Neural progenitor cell (in vitro differentiated cells): ENCODE data around the gene EPHA2. TPM values are rescaled to one million over a fixed set of nuclear protein-coding genes. Genes with fewer than 3 reads are reported as not detected.
A peak's percentile ranks its signal among the peaks of the same experiment; 100 is the strongest.

Experiments used
- DNase-seq: peaks from one replicate; pipeline ENCODE4 v3.0.0-alpha.2; 2016; ENCODE audit warnings: low spot score
- H2AFZ ChIP-seq: fragments of 200-600 bp; sonication (generic); replicated peaks from 2 replicates; pipeline ENCODE4 v1.6.1; 2016; ENCODE audit warnings: antibody characterized with exemption
- H3F3A ChIP-seq: fragments of 200-600 bp; sonication (generic); 2 replicates; pipeline ENCODE4 v1.6.1; 2016; ENCODE audit warnings: antibody characterized with exemption, low read depth
- H3K27ac ChIP-seq: fragments of 200-600 bp; sonication (generic); 2 replicates; pipeline ENCODE4 v1.5.1; 2016; ENCODE audit warnings: mild to moderate bottlenecking
- H3K27me3 ChIP-seq: fragments of 200-600 bp; sonication (generic); 2 replicates; pipeline ENCODE4 v1.6.1; 2016; ENCODE audit warnings: mild to moderate bottlenecking, moderate library complexity
- H3K36me3 ChIP-seq: fragments of 200-600 bp; sonication (generic); 2 replicates; pipeline ENCODE4 v1.5.1; 2016
- H3K4me1 ChIP-seq: fragments of 200-600 bp; sonication (generic); 2 replicates; pipeline ENCODE4 v1.6.1; 2016; ENCODE audit warnings: mixed run types
- H3K4me2 ChIP-seq: fragments of 200-600 bp; sonication (generic); 2 replicates; pipeline ENCODE4 v1.6.1; 2016
- H3K4me3 ChIP-seq: fragments of 200-600 bp; sonication (generic); 2 replicates; pipeline ENCODE4 v1.5.1; 2016
- H3K79me2 ChIP-seq: fragments of 200-600 bp; sonication (generic); 2 replicates; pipeline ENCODE4 v1.6.1; 2016; ENCODE audit warnings: low read depth
- H3K9ac ChIP-seq: fragments of 200-600 bp; sonication (generic); 2 replicates; pipeline ENCODE4 v1.6.1; 2016
- H3K9me3 ChIP-seq: fragments of 200-600 bp; sonication (generic); 2 replicates; pipeline ENCODE4 v1.5.1; 2016; ENCODE audit warnings: low read depth
- H4K20me1 ChIP-seq: fragments of 200-600 bp; sonication (generic); 2 replicates; pipeline ENCODE4 v1.6.1; 2016; ENCODE audit warnings: low read depth
- H3K27ac Mint-ChIP-seq: 3 replicates; pipeline ENCODE4 v1.8.0; 2021; ENCODE audit warnings: mixed read lengths
- H3K27me3 Mint-ChIP-seq: 2 replicates; pipeline ENCODE4 v1.8.0; 2022; ENCODE audit warnings: low read depth, mild to moderate bottlenecking, inconsistent platforms, moderate library complexity, mixed read lengths; ENCODE audit not compliant: insufficient read depth
- H3K36me3 Mint-ChIP-seq: 3 replicates; pipeline ENCODE4 v1.8.0; 2021; ENCODE audit warnings: mixed read lengths
- H3K4me1 Mint-ChIP-seq: 3 replicates; pipeline ENCODE4 v1.8.0; 2021; ENCODE audit warnings: mixed read lengths
- H3K4me3 Mint-ChIP-seq: 3 replicates; pipeline ENCODE4 v1.8.0; 2021; ENCODE audit warnings: mild to moderate bottlenecking, moderate library complexity, mixed read lengths
- H3K9me3 Mint-ChIP-seq: 3 replicates; pipeline ENCODE4 v1.8.0; 2020; ENCODE audit warnings: mixed read lengths
- CTCF ChIP-seq: fragments of 200-600 bp; sonication (generic); IDR thresholded peaks from 2 replicates; pipeline ENCODE4 v1.5.1; 2017; ENCODE audit warnings: antibody characterized with exemption, mild to moderate bottlenecking
- EZH2 ChIP-seq: fragments of 200-600 bp; sonication (generic); IDR thresholded peaks from 2 replicates; pipeline ENCODE4 v1.6.1; 2017; ENCODE audit warnings: antibody characterized with exemption, mild to moderate bottlenecking, moderate library complexity
- EZH2phosphoT487 ChIP-seq: fragments of 200-600 bp; sonication (generic); IDR thresholded peaks from 2 replicates; pipeline ENCODE4 v1.6.1; 2017; ENCODE audit warnings: antibody characterized with exemption
- total RNA-seq: library from RNA; depleted of rRNA; stranded (reverse); fragments of >200 nt; gene quantifications from 2 replicates; pipeline ENCODE4 v1.2.3, GENCODE V29; 2015; ENCODE audit warnings: low replicate concordance

EPHA2 gene
- total RNA-seq, 1 donor from 2014 or later = 14.9 TPM

- Histone ChIP-seq H4K20me1 (no peaks in the 10 kb centered on the region), H3K36me3 (no peaks in the 10 kb centered on the region), H3K9me3 (no peaks in the 10 kb centered on the region), H2AFZ (no peak overlapping the region), H3K4me2 (no peak overlapping the region), H3K4me1 (no peaks in the 10 kb centered on the region), H3K4me3 (no peak overlapping the region), H3K27ac (no peak overlapping the region), H3K79me2 (no peaks in the 10 kb centered on the region), H3K9ac (no peak overlapping the region), H3K27me3 (peaks cover 13% of the 10 kb centered on the region), H3F3A (peaks cover 22% of the 10 kb centered on the region)
- H3K4me1 Mint-ChIP-seq = peaks cover 9% of the 10 kb centered on the region
- no peak for TF ChIP-seq EZH2phosphoT487
- TF ChIP-seq EZH2 = no peak
- no peak for TF ChIP-seq CTCF
- no peak overlapping the region for H3K27ac Mint-ChIP-seq
- H3K36me3 Mint-ChIP-seq = no peaks in the 10 kb centered on the region
- DNase-seq = no peak
- H3K4me3 Mint-ChIP-seq = no peak overlapping the region
- peaks cover 9% of the 10 kb centered on the region for H3K27me3 Mint-ChIP-seq
- no peaks in the 10 kb centered on the region for H3K9me3 Mint-ChIP-seq
Observed at GRCh38 chr1:16204216-16204615, 48.3 kb upstream of the EPHA2 start.

GRCh38 chr1:16203550-16203949 is 47.7 kb upstream of the EPHA2 start:
- H4K20me1 ChIP-seq = no peaks in the 10 kb centered on the region
- DNase-seq = no peak
- H3K36me3 Mint-ChIP-seq = no peaks in the 10 kb centered on the region
- peaks cover 13% of the 10 kb centered on the region for H3K27me3 ChIP-seq
- no peak overlapping the region for H2AFZ ChIP-seq
- peaks cover 9% of the 10 kb centered on the region for H3K27me3 Mint-ChIP-seq
- peaks cover 9% of the 10 kb centered on the region for H3K4me1 Mint-ChIP-seq
- H3F3A ChIP-seq = peaks cover 22% of the 10 kb centered on the region
- no peak overlapping the region for H3K4me3 Mint-ChIP-seq
- no peak overlapping the region for H3K4me2 ChIP-seq
- no peak for TF ChIP-seq CTCF
- no peak for TF ChIP-seq EZH2phosphoT487
- TF ChIP-seq EZH2 = no peak
- no peaks in the 10 kb centered on the region for H3K9me3 ChIP-seq
- H3K9me3 Mint-ChIP-seq = no peaks in the 10 kb centered on the region
- H3K27ac ChIP-seq = no peak overlapping the region
- H3K4me3 ChIP-seq = no peak overlapping the region
- H3K79me2 ChIP-seq = no peaks in the 10 kb centered on the region
- H3K27ac Mint-ChIP-seq = no peak overlapping the region
- no peak overlapping the region for H3K9ac ChIP-seq
- H3K4me1 ChIP-seq = no peaks in the 10 kb centered on the region
- H3K36me3 ChIP-seq = no peaks in the 10 kb centered on the region

- TF ChIP-seq EZH2phosphoT487 (no peak), EZH2 (no peak), CTCF (no peak)
- H3K4me3 Mint-ChIP-seq = no peak overlapping the region
- H3K27me3 ChIP-seq = peaks cover 5% of the 10 kb centered on the region
Observed at GRCh38 chr1:16202281-16203210, 46.7 kb upstream of the EPHA2 start.

More at GRCh38 chr1:16202281-16203210, 46.7 kb upstream of the EPHA2 start:
- peaks cover 18% of the 10 kb centered on the region for H3F3A ChIP-seq
- no peak overlapping the region for H3K4me3 ChIP-seq
- H3K4me2 ChIP-seq = no peak overlapping the region
- no peak overlapping the region for H2AFZ ChIP-seq
- no peak overlapping the region for H3K9ac ChIP-seq
- H3K4me1 Mint-ChIP-seq = peaks cover 9% of the 10 kb centered on the region
- no peaks in the 10 kb centered on the region for H4K20me1 ChIP-seq
- no peaks in the 10 kb centered on the region for H3K79me2 ChIP-seq
- no peaks in the 10 kb centered on the region for H3K9me3 Mint-ChIP-seq
- no peak overlapping the region for H3K27ac ChIP-seq
- H3K36me3 ChIP-seq = no peaks in the 10 kb centered on the region
- H3K27me3 Mint-ChIP-seq = peaks cover 9% of the 10 kb centered on the region
- no peaks in the 10 kb centered on the region for H3K9me3 ChIP-seq
- peak overlapping the region; percentile 39 for H3K27ac Mint-ChIP-seq
- no peaks in the 10 kb centered on the region for H3K4me1 ChIP-seq
- DNase-seq = no peak
- H3K36me3 Mint-ChIP-seq = no peaks in the 10 kb centered on the region
